Measurements from ENCODE around the gene GNG12.

The GNG12 gene

DNA sequence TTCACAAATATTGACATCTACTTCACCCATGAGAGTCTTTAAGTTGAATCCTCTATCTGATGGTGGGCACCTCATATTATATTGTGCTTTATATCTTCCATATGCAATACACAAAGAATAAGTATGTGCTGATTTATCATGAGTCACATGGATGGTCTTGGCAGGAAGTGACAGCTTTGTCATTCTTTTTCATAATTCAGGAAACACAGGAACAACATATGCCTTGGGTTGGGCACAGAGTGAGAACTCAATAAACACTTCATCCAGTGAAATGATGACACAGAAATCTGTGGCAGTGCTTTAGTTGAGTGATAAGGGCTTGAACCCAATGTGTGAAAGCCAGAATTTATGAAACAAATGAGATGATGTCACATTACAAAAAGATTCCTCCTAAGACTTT is 107.0 kb downstream of the GNG12 start:
- DNase-seq, result no peak

- DNase-seq, result no peak
Observed at GRCh38 chr1:67724928-67725560, 108.2 kb downstream of the GNG12 start.

DNA sequence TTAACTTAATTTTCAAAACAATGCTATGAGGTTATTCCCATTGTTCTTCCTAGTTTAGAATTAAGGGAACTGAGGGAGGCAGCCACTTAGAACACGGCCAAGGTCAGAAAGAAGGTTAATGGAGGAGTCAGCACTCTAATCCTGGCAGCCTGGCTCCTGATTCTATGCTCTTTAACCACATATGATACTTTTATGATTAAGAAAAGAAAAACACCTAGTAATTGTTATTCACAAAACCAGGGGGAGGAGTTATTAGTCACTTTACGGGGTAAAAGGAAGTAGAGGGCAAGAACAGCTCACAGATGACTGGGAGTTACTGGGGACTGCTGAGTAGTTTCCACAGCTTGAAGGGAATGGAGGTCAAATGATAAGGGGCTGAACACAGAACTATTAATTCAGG is 109.6 kb downstream of the GNG12 start:
- no peak for DNase-seq

GRCh38 chr1:67723126-67723525 is 110.1 kb downstream of the GNG12 start:
- no peak for DNase-seq

GRCh38 chr1:67722292-67722944 is 110.8 kb downstream of the GNG12 start:
- DNase-seq, result no peak

GRCh38 chr1:67721650-67722291 is 111.5 kb downstream of the GNG12 start:
- no peak for DNase-seq

GRCh38 chr1:67721112-67721511 is 112.2 kb downstream of the GNG12 start:
- no peak for DNase-seq

GRCh38 chr1:67719329-67720196 is 113.7 kb downstream of the GNG12 start:
- no peak for DNase-seq

DNA sequence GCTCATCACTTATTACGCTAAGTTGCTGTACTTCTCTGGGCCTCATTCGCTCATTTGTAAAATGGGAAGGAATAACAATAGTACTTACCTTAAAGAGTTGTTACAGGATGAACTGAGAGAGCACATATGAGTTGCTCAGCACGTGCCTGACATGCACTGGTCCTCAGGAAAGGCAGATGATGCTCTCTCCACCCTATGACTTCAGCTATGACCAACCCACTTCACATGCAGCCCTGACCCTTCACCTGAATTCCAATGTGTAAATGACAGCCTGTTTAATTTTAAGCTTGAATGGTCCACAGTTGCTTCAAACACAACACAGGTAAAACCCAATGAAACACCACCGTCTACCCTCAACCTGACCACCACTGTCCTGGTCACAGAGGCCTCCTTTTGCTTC is 115.4 kb downstream of the GNG12 start:
- DNase-seq, result no peak

DNA sequence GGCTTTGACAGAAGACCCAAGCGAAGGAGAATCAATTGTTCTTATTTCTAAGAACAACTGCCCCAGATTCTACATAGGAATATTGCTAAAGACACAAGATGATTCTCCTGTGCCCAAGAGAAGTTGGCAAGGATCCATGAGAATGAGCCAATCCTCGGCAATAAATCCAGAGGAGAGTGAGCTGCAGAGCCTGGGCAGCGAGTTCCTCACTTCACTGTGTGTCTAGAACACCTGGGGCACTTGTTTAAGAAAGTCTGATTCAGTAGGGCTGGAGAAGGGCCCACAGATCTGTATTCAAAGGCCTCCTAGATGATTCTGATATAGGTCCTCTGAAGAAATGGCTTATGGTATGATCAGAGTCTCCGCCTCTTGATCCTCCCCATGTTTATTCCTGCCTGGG is 116.5 kb downstream of the GNG12 start:
- no peak for DNase-seq

- DNase-seq, result no peak
Observed at GRCh38 chr1:67715819-67716218, 117.4 kb downstream of the GNG12 start.

- no peak for DNase-seq
Observed at GRCh38 chr1:67713057-67713846, 120.0 kb downstream of the GNG12 start.

DNA sequence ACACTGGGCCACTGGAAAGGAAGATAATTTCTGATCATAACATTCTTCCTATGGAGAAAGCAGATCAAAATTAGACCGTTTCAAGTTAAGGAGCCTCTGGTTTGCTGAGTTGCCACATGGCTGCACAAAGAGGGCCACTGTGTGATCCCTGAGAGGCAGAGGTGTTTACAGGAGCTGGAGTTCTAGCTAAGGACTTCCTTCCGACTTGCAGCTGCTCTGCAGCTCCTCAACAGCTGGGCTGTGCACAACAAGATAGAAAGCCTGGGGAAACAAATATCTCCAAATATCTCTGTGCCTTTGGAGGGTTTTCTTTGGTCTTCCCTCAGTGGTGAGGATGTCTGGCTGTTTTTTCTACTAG is 121.4 kb downstream of the GNG12 start:
- no peak for DNase-seq

DNA sequence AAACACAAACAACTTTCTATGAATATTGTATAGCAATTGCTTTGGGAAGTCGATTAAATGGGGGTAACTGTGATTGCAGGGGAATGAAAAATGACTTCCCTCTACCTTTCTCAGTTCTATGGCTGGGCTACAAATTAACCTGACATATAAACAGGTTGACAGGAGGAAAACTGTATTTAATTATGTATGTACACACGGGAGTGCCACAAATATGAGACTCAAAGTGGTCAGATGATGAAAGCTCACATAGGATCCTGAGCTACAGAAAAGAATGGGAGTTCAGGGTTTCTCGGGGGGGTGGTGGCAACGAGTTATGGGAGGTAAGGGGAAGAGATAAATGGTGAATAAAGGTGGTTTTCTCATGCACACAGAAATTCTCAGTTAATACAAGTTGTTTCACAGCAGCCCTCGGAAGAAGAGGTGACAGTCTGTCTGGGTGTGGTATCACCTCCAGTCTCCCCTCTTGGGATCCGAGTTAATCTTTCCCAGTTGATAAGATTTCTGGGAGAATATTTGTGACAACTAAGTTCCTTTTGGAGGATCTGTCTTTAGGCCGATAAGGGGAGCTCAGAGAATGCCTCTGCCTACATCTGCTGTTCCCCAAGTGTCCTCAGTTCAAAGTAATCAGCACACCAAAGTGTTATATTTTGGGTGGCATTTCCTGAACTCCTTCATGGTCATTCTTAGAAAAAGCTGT is 122.0 kb downstream of the GNG12 start:
- no peak for DNase-seq

- no peak for DNase-seq
Observed at GRCh38 chr1:67710417-67710816, 122.8 kb downstream of the GNG12 start.

DNA sequence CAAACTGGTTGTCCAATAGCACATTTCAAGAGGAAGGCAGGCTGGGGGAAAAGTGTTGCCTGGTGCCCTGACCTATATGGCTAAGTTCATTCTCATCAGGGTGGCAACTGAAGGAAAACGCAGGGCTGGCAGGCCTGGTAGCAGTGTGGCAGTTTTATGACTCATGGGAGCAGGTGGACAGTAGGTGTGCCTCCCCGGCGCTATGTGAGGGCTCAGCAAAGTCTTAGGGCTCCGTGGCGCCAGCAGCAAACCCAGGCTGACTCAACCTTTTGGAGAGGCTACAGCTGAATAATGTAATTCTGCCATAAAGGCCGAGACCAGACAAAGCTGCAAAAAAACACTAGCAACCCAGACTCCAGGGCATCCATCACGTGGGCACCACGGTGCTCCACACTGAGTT is 124.7 kb downstream of the GNG12 start:
- no peak for DNase-seq

DNA sequence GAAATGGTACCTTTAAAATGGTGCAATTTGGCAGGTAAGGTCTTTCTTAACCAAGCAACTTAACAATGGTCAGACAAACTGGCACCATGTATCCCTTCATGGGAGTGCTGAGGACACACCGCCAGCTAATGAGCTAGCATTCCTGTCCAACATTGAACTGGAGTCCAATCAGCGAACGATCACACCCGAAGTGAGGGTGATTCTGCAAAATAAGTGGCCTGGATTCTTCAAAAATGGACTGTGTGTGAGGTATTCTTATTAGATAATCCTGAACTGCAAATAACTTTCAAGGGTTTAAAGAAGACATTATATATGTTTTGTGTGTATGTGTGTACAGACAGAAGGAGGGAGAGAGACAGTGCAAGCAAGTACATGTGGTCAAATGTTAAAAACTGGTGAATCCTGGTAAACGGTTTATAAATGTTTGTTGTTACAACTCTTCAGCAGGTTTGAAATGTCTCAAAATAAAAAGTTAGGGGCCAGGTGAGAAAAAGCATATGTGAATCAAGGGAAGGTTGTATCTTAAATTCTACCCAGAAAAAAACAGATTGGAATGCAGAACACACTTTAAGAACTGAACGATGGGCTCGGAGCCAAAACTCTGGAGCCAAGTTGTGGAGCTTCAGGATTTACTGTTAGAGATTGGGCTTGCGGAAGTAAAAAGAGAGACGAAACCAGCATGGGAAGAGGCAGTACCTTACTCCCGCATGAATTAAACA is 127.4 kb downstream of the GNG12 start:
- no peak for DNase-seq

- DNase-seq, result no peak
Observed at GRCh38 chr1:67704351-67704750, 128.9 kb downstream of the GNG12 start.

DNA sequence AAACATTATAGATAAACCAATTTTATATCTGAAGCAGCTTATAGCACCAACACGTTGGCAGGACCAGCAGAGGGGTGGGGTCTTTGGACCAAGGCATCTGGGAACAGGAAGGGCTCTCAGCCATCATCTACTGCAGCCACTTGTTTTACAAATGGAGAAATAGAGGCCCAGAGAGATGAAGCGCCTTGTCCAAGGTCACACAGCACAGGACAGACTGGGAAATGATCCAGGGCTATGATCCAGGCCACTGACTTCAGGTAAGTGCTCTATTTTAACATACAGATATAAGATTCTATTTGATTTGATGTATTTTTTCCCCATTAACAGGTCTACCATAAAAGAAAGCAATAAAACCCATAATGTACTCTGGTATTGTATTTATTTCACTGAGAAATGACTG is 131.4 kb downstream of the GNG12 start:
- no peak for DNase-seq

GRCh38 chr1:67700692-67701410 is 132.4 kb downstream of the GNG12 start:
- DNase-seq, result no peak

DNA sequence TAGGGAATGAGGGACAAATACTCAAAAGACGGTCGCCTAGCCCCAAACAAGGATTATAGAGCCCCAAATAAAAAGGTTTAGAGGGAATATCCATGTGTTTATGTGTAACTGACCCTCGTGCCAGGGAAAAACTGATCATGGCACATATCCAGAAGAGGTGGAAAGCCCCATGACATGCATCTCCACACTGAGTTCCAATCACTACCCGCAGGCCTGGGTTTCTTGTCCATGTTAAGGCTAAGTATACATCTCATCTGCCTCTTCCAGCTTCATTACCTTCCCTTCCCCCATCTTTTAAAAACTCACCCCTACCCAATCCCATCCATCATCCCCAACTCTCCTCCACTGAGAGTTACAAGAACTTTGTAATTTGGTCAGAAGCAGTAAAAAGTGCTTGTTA is 133.0 kb downstream of the GNG12 start:
- DNase-seq, result no peak
